GM23338 (cell line): ENCODE data around the gene BAIAP2. TPM values are rescaled to one million over a fixed set of nuclear protein-coding genes. Genes with fewer than 3 reads are reported as not detected.

Source experiments
- ATAC-seq: fragments of 200-7000 bp; cut with Tn5 transposase; 3 replicates; pipeline ENCODE4 v1.9.1; 2020
- DNase-seq: peaks from one replicate; pipeline ENCODE4 v3.0.0-alpha.2; 2015; ENCODE audit warnings: low spot score
- H2AFZ ChIP-seq: fragments of 200-600 bp; sonication (generic); 2 replicates; pipeline ENCODE4 v1.8.0; 2016; ENCODE audit warnings: antibody characterized with exemption, mild to moderate bottlenecking, moderate library complexity
- H3F3A ChIP-seq: fragments of 200-600 bp; sonication (generic); replicated peaks from 2 replicates; pipeline ENCODE4 v1.8.0; 2017; ENCODE audit warnings: antibody characterized with exemption, mixed run types, low read depth
- H3K27ac ChIP-seq: fragments of 200-600 bp; sonication (generic); 2 replicates; pipeline ENCODE4 v1.6.1; 2016; ENCODE audit warnings: low read depth
- H3K27me3 ChIP-seq: fragments of 200-600 bp; sonication (generic); 2 replicates; pipeline ENCODE4 v1.8.0; 2016; ENCODE audit warnings: mild to moderate bottlenecking, mixed run types, moderate library complexity; ENCODE audit not compliant: insufficient read depth
- H3K36me3 ChIP-seq: fragments of 200-600 bp; sonication (generic); 2 replicates; pipeline ENCODE4 v1.8.0; 2016; ENCODE audit warnings: mild to moderate bottlenecking; ENCODE audit not compliant: insufficient read depth
- H3K4me1 ChIP-seq: fragments of 200-600 bp; sonication (generic); 2 replicates; pipeline ENCODE4 v1.8.0; 2016; ENCODE audit warnings: mild to moderate bottlenecking, moderate library complexity; ENCODE audit not compliant: insufficient read depth
- H3K4me2 ChIP-seq: fragments of 200-600 bp; sonication (generic); 2 replicates; pipeline ENCODE4 v1.7.1; 2017; ENCODE audit warnings: mixed run types
- H3K4me3 ChIP-seq: fragments of 200-600 bp; sonication (generic); 2 replicates; pipeline ENCODE4 v1.6.1; 2016; ENCODE audit warnings: mixed run types
- H3K79me2 ChIP-seq: fragments of 200-600 bp; sonication (generic); replicated peaks from 2 replicates; pipeline ENCODE4 v1.8.0; 2017; ENCODE audit warnings: mild to moderate bottlenecking; ENCODE audit not compliant: insufficient read depth
- H3K9me2 ChIP-seq: fragments of 200-600 bp; sonication (generic); 2 replicates; pipeline ENCODE4 v1.8.0; 2017; ENCODE audit not compliant: insufficient read depth
- H4K20me1 ChIP-seq: fragments of 200-600 bp; sonication (generic); replicated peaks from 2 replicates; pipeline ENCODE4 v1.8.0; 2017; ENCODE audit warnings: mild to moderate bottlenecking; ENCODE audit not compliant: insufficient read depth
- H3K27ac Mint-ChIP-seq: 2 replicates; pipeline ENCODE4 v1.8.0; 2020; ENCODE audit warnings: inconsistent platforms, mild to moderate bottlenecking, moderate library complexity, mixed read lengths
- H3K27me3 Mint-ChIP-seq: 3 replicates; pipeline ENCODE4 v1.8.0; 2022; ENCODE audit warnings: low read depth, mild to moderate bottlenecking, moderate library complexity, mixed read lengths, inconsistent platforms; ENCODE audit not compliant: insufficient read depth, poor library complexity
- H3K36me3 Mint-ChIP-seq: 3 replicates; pipeline ENCODE4 v1.8.0; 2021; ENCODE audit warnings: low read depth, mild to moderate bottlenecking, inconsistent platforms, moderate library complexity, mixed read lengths
- H3K4me1 Mint-ChIP-seq: 3 replicates; pipeline ENCODE4 v1.8.0; 2020; ENCODE audit warnings: mild to moderate bottlenecking, inconsistent platforms, mixed read lengths
- H3K4me3 Mint-ChIP-seq: 3 replicates; pipeline ENCODE4 v1.8.0; 2021; ENCODE audit warnings: moderate library complexity, mild to moderate bottlenecking, inconsistent platforms, mixed read lengths
- H3K9me3 Mint-ChIP-seq: 3 replicates; pipeline ENCODE4 v1.8.0; 2020; ENCODE audit warnings: moderate library complexity, mild to moderate bottlenecking, inconsistent platforms, mixed read lengths
- ETS1 ChIP-seq: IDR thresholded peaks from 2 replicates; pipeline ENCODE4 v1.6.1; 2016; ENCODE audit warnings: antibody characterized with exemption
- EZH2 ChIP-seq: fragments of 200-600 bp; sonication (generic); IDR thresholded peaks from one replicate; pipeline ENCODE4 v1.8.0; 2017; ENCODE audit warnings: antibody characterized with exemption, mild to moderate bottlenecking, low read depth; ENCODE audit not compliant: unreplicated experiment
- EZH2phosphoT487 ChIP-seq: fragments of 200-600 bp; sonication (generic); IDR thresholded peaks from one replicate; pipeline ENCODE4 v1.8.1; 2018; ENCODE audit warnings: antibody characterized with exemption; ENCODE audit not compliant: unreplicated experiment
- JUNB ChIP-seq: IDR thresholded peaks from one replicate; pipeline ENCODE4 v1.6.1; 2016; ENCODE audit warnings: antibody characterized with exemption; ENCODE audit not compliant: unreplicated experiment
- NANOG ChIP-seq: IDR thresholded peaks from 2 replicates; pipeline ENCODE4 v1.6.1; 2016; ENCODE audit warnings: antibody characterized with exemption, borderline replicate concordance
- POLR2AphosphoS5 ChIP-seq: IDR thresholded peaks from 2 replicates; pipeline ENCODE4 v1.6.1; 2016; ENCODE audit warnings: antibody characterized with exemption, low read depth
- REST ChIP-seq: IDR thresholded peaks from one replicate; pipeline ENCODE4 v1.6.1; 2018; ENCODE audit warnings: antibody characterized with exemption; ENCODE audit not compliant: unreplicated experiment
- STAT1 ChIP-seq: IDR thresholded peaks from one replicate; pipeline ENCODE4 v1.6.1; 2016; ENCODE audit warnings: antibody characterized with exemption; ENCODE audit not compliant: unreplicated experiment
- ZNF331 ChIP-seq: fragments of 250-450 bp; sonication (Bioruptor Pico); IDR thresholded peaks from 2 replicates; pipeline ENCODE4 v1.5.0; 2020; ENCODE audit warnings: low read depth, mild to moderate bottlenecking, moderate library complexity
- ZNF462 ChIP-seq: fragments of 250-450 bp; sonication (Bioruptor Pico); IDR thresholded peaks from 2 replicates; pipeline ENCODE4 v1.5.0; 2020; ENCODE audit warnings: mild to moderate bottlenecking, moderate library complexity
- polyA plus RNA-seq: library from polyadenylated mRNA; unstranded; fragments of >200 nt; fragmentation: Nextera tagmentation; extraction: Ambion mirVana; gene quantifications from 2 replicates; pipeline ENCODE4 v1.2.1, GENCODE V29; 2016
- total RNA-seq: library from RNA; depleted of rRNA; stranded (reverse); fragments of >200 nt; shearing (Covaris generic); gene quantifications from 2 replicates; pipeline ENCODE4 v1.2.3, GENCODE V29; 2014
- TF ChIP-seq, protein P1 (sequence below), 2 experiments: fragments of 200-600 bp in 1 of 2; sonication (generic) in 1 of 2; conservative IDR thresholded peaks; 2 replicates each; pipeline versions ENCODE4 v1.5.1 to v1.6.1; 2016 to 2017; ENCODE audit warnings: antibody characterized with exemption in 2 of 2, low read depth in 2 of 2, mild to moderate bottlenecking in 2 of 2, moderate library complexity in 1 of 2

BAIAP2 gene
- total and polyA plus RNA-seq, 2 experiments from 2014 or later: 21.7 to 22.7 TPM

DNA sequence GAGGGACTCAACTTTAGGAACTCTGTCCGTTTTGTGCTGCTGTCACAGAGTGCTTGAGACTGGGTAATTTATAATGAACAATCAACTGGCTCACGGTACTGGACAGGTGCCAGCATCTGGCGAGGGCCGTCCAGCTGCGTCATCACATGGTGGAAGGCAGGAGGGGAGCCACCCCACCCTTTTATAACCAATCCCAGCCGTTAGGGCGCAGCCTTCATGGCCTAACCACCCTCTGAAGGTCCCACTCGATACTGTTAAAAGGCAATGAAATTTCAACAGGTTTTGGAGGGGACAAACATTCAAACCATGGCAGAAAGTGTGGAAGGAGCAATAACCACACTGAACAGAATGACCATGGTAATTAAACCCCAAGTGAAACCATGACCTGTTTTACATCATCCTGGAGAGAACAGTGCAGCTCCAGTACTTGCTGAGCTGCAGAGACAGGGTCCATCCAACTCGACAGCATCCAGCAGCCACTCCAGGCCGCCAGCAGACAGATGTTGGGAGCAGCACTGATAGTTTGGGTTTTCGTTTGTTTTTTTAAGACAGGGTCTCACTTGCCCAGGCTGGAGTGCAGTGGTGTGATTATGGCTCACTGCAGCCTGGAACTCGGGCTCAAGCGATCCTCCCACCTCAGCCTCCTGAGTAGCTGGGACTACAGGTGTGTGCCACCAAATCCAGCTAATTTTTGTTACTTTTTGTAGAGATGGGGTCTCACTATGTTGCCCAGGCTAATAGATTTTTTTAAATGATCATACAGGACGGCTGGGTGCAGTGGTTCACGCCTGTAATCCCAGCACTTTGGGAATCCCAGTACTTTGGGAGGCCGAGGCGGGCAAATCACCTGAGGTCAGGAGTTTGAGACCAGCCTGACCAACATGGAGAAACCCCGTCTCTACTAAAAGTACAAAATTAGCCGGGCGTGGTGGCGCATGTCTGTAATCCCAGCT lies 32.3 kb upstream of the BAIAP2 start:
- H3K9me2 ChIP-seq: no peaks in the 10 kb centered on the region
- peaks cover 45% of the 10 kb centered on the region for H3K27me3 Mint-ChIP-seq

More for the DNA sequence above, 32.3 kb upstream of the BAIAP2 start:
- ATAC-seq: no peak
- H3K27me3 ChIP-seq: peaks cover 42% of the 10 kb centered on the region
- H2AFZ ChIP-seq: no peak overlapping the region
- Mint-ChIP-seq H3K9me3 (no peaks in the 10 kb centered on the region), H3K27ac (no peak overlapping the region), H3K36me3 (peaks cover 4% of the 10 kb centered on the region; the same call in 1 of the 3 replicates), H3K4me3 (peak overlapping the region; percentile 55), H3K4me1 (peaks cover 3% of the 10 kb centered on the region)
- no peaks in the 10 kb centered on the region for H3K36me3 ChIP-seq
- no peak for TF ChIP-seq STAT1
- TF ChIP-seq ZNF331: no peak
- no peak for TF ChIP-seq REST
- no peak for TF ChIP-seq POLR2AphosphoS5
- TF ChIP-seq JUNB: no peak
- no peak for TF ChIP-seq EZH2phosphoT487
- TF ChIP-seq NANOG: no peak
- TF ChIP-seq EZH2: no peak
- no peak for TF ChIP-seq ZNF462 (CRISPR knock-in tag)
- TF ChIP-seq, protein P1, sequence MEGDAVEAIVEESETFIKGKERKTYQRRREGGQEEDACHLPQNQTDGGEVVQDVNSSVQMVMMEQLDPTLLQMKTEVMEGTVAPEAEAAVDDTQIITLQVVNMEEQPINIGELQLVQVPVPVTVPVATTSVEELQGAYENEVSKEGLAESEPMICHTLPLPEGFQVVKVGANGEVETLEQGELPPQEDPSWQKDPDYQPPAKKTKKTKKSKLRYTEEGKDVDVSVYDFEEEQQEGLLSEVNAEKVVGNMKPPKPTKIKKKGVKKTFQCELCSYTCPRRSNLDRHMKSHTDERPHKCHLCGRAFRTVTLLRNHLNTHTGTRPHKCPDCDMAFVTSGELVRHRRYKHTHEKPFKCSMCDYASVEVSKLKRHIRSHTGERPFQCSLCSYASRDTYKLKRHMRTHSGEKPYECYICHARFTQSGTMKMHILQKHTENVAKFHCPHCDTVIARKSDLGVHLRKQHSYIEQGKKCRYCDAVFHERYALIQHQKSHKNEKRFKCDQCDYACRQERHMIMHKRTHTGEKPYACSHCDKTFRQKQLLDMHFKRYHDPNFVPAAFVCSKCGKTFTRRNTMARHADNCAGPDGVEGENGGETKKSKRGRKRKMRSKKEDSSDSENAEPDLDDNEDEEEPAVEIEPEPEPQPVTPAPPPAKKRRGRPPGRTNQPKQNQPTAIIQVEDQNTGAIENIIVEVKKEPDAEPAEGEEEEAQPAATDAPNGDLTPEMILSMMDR (conservative IDR thresholded peaks at IDR 0.05; ENCODE audit: low read depth in 2 of 2): no peak
- TF ChIP-seq ETS1: no peak
- H3K4me1 ChIP-seq: no peaks in the 10 kb centered on the region
- no peaks in the 10 kb centered on the region for H4K20me1 ChIP-seq
- H3K4me3 ChIP-seq: no peak overlapping the region
- 0 out of 2 replicates have a peak, but pooled peaks cover 5% of the 10 kb centered on the region for H3F3A ChIP-seq
- H3K79me2 ChIP-seq: no peaks in the 10 kb centered on the region
- no peak for DNase-seq
- no peak overlapping the region for H3K4me2 ChIP-seq
- H3K27ac ChIP-seq: no peak overlapping the region
